OCI-LY1 (cell line): ENCODE measurements around the gene NDUFAF2.
"Not testable (repeated sequence)": the region's sequence is repeated elsewhere in the genome, so short reads cannot be mapped to it uniquely, and the experiment has no call there.

Source experiments
- H2AFZ ChIP-seq: fragments of 200-600 bp; sonication (generic), shearing (Covaris generic); 2 replicates; pipeline ENCODE4 v1.6.0; 2014; ENCODE audit warnings: antibody characterized with exemption, mild to moderate bottlenecking, low read length
- H3F3A ChIP-seq: fragments of 200-600 bp; sonication (generic), shearing (Covaris generic); 2 replicates; pipeline ENCODE4 v1.6.0; 2014; ENCODE audit warnings: mild to moderate bottlenecking, antibody characterized with exemption, low read length, moderate library complexity; ENCODE audit not compliant: insufficient read depth
- H3K27ac ChIP-seq: fragments of 200-600 bp; sonication (generic); 2 replicates; pipeline ENCODE4 v1.5.1; 2014; ENCODE audit warnings: low read length, mixed run types, mild to moderate bottlenecking, low read depth; ENCODE audit not compliant: poor library complexity, severe bottlenecking
- H3K27me3 ChIP-seq: fragments of 200-600 bp; sonication (generic); 2 replicates; pipeline ENCODE4 v1.6.0; 2014; ENCODE audit warnings: antibody characterized with exemption, mild to moderate bottlenecking, low read length, moderate library complexity; ENCODE audit not compliant: insufficient read depth
- H3K36me3 ChIP-seq: fragments of 200-600 bp; sonication (generic); 2 replicates; pipeline ENCODE4 v1.6.1; 2014; ENCODE audit warnings: mild to moderate bottlenecking, antibody characterized with exemption, low read length, moderate library complexity, mixed read lengths; ENCODE audit not compliant: insufficient read depth
- H3K4me1 ChIP-seq: fragments of 200-600 bp; sonication (generic); 2 replicates; pipeline ENCODE4 v1.5.1; 2014; ENCODE audit warnings: mild to moderate bottlenecking, low read length, moderate library complexity; ENCODE audit not compliant: insufficient read depth, severe bottlenecking
- H3K4me2 ChIP-seq: fragments of 200-600 bp; sonication (generic), shearing (Covaris generic); 2 replicates; pipeline ENCODE4 v1.6.1; 2014; ENCODE audit warnings: low read length
- H3K4me3 ChIP-seq: fragments of 200-600 bp; sonication (generic); 2 replicates; pipeline ENCODE4 v1.5.1; 2014; ENCODE audit warnings: low read length, low read depth, mild to moderate bottlenecking, mixed read lengths; ENCODE audit not compliant: poor library complexity, severe bottlenecking
- H3K79me2 ChIP-seq: fragments of 200-600 bp; shearing (Covaris generic); 2 replicates; pipeline ENCODE4 v1.6.1; 2016; ENCODE audit warnings: mixed run types, low read length, mixed read lengths; ENCODE audit not compliant: insufficient read depth
- H3K9ac ChIP-seq: fragments of 200-600 bp; sonication (generic), shearing (Covaris generic); 2 replicates; pipeline ENCODE4 v1.6.1; 2014; ENCODE audit warnings: mild to moderate bottlenecking, low read length, mixed read lengths
- H3K9me2 ChIP-seq: fragments of 200-600 bp; sonication (generic), shearing (Covaris generic); 2 replicates; pipeline ENCODE4 v1.6.1; 2014; ENCODE audit warnings: low read depth, mild to moderate bottlenecking, low read length, mixed read lengths
- H3K9me3 ChIP-seq: fragments of 200-600 bp; shearing (Covaris generic); 2 replicates; pipeline ENCODE4 v1.6.1; 2014; ENCODE audit warnings: low read length, mixed read lengths
- H4K20me1 ChIP-seq: fragments of 200-600 bp; sonication (generic), shearing (Covaris generic); 2 replicates; pipeline ENCODE4 v1.6.0; 2016; ENCODE audit warnings: mild to moderate bottlenecking, low read length; ENCODE audit not compliant: insufficient read depth
- EZH2 ChIP-seq: fragments of 200-600 bp; sonication (generic), shearing (Covaris generic); IDR thresholded peaks from 2 replicates; pipeline ENCODE4 v1.8.0; 2017; ENCODE audit warnings: borderline replicate concordance, mixed run types, mild to moderate bottlenecking, antibody characterized with exemption, low read length, moderate library complexity, mixed read lengths
- TF ChIP-seq, protein P1 (sequence below): fragments of 200-600 bp; sonication (generic), shearing (Covaris generic); IDR thresholded peaks from 2 replicates; pipeline ENCODE4 v1.5.1; 2017; ENCODE audit warnings: mild to moderate bottlenecking, antibody characterized with exemption, low read length, moderate library complexity, mixed read lengths

NDUFAF2 gene

DNA sequence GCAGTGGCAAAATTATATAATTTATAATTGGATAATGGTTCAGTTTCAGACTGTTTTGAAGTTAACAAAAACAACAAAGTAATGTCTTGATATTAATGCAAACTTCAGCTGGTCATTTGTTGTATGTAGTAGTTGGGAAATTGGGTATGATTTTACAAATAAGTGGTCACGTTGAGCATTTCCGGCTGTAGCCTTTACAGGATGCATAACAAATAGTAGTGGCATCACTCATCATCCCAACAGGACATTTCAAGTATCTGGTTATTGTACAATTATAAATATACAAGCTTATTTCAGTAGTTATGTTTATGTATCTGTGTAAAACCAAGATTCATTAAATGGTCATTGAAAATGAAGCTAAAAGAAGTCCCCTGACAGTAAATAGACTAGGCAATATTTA, 144.3 kb downstream of the NDUFAF2 start:
- no peaks in the 10 kb centered on the region for H3F3A ChIP-seq
- no peaks in the 10 kb centered on the region for H3K9me2 ChIP-seq
- H3K79me2 ChIP-seq = no peaks in the 10 kb centered on the region
- H4K20me1 ChIP-seq = no peaks in the 10 kb centered on the region
- no peaks in the 10 kb centered on the region for H3K4me1 ChIP-seq
- no peak overlapping the region for H3K9ac ChIP-seq
- no peak overlapping the region for H3K4me2 ChIP-seq
- H3K36me3 ChIP-seq = no peaks in the 10 kb centered on the region
- TF ChIP-seq, protein P1, sequence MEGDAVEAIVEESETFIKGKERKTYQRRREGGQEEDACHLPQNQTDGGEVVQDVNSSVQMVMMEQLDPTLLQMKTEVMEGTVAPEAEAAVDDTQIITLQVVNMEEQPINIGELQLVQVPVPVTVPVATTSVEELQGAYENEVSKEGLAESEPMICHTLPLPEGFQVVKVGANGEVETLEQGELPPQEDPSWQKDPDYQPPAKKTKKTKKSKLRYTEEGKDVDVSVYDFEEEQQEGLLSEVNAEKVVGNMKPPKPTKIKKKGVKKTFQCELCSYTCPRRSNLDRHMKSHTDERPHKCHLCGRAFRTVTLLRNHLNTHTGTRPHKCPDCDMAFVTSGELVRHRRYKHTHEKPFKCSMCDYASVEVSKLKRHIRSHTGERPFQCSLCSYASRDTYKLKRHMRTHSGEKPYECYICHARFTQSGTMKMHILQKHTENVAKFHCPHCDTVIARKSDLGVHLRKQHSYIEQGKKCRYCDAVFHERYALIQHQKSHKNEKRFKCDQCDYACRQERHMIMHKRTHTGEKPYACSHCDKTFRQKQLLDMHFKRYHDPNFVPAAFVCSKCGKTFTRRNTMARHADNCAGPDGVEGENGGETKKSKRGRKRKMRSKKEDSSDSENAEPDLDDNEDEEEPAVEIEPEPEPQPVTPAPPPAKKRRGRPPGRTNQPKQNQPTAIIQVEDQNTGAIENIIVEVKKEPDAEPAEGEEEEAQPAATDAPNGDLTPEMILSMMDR = no peak
- TF ChIP-seq EZH2 = no peak
- H3K9me3 ChIP-seq = no peaks in the 10 kb centered on the region
- H3K27me3 ChIP-seq = no peaks in the 10 kb centered on the region
- no peak overlapping the region for H3K4me3 ChIP-seq
- H2AFZ ChIP-seq = no peak overlapping the region
- H3K27ac ChIP-seq = no peak overlapping the region

- not testable (repeated sequence) for H3K27ac ChIP-seq, H3K9me3 ChIP-seq, H4K20me1 ChIP-seq, H2AFZ ChIP-seq, H3K9me2 ChIP-seq, H3K79me2 ChIP-seq, H3K4me2 ChIP-seq, H3K36me3 ChIP-seq, H3K9ac ChIP-seq, H3K27me3 ChIP-seq, H3K4me1 ChIP-seq, H3F3A ChIP-seq, H3K4me3 ChIP-seq
Measured at GRCh38 chr5:61093046-61093771, 148.2 kb downstream of the NDUFAF2 start.

GRCh38 chr5:61097465-61097864, 152.5 kb downstream of the NDUFAF2 start:
- no peak overlapping the region for H3K4me3 ChIP-seq
- H3K9me2 ChIP-seq = no peaks in the 10 kb centered on the region
- no peaks in the 10 kb centered on the region for H3K27me3 ChIP-seq
- no peak overlapping the region for H2AFZ ChIP-seq
- peaks cover 8% of the 10 kb centered on the region for H3K36me3 ChIP-seq
- TF ChIP-seq, protein P1 = no peak
- TF ChIP-seq EZH2 = no peak
- H4K20me1 ChIP-seq = no peaks in the 10 kb centered on the region
- H3K27ac ChIP-seq = no peak overlapping the region
- no peak overlapping the region for H3K9ac ChIP-seq
- no peaks in the 10 kb centered on the region for H3F3A ChIP-seq
- no peaks in the 10 kb centered on the region for H3K79me2 ChIP-seq
- H3K4me2 ChIP-seq = no peak overlapping the region
- H3K4me1 ChIP-seq = no peaks in the 10 kb centered on the region
- H3K9me3 ChIP-seq = 0 out of 2 replicates have a peak, but pooled peaks cover 11% of the 10 kb centered on the region
